Osteocyte (in vitro differentiated cells): Measurements from ENCODE around the gene BICD1. TPM values are rescaled to one million over a fixed set of nuclear protein-coding genes. Genes with fewer than 3 reads are reported as not detected.

Experiments
- DNase-seq: peaks from one replicate; pipeline ENCODE4 v3.0.0; 2021; ENCODE audit warnings: mixed read lengths; ENCODE audit not compliant: unreplicated experiment; ENCODE audit errors: extremely low spot score
- H3K27ac Mint-ChIP-seq: one replicate; pipeline ENCODE4 v1.8.0; 2021; ENCODE audit warnings: mild to moderate bottlenecking, mixed read lengths; ENCODE audit not compliant: unreplicated experiment
- H3K27me3 Mint-ChIP-seq: one replicate; pipeline ENCODE4 v1.8.0; 2021; ENCODE audit warnings: mixed read lengths; ENCODE audit not compliant: unreplicated experiment
- H3K36me3 Mint-ChIP-seq: one replicate; pipeline ENCODE4 v1.8.0; 2021; ENCODE audit warnings: mixed read lengths; ENCODE audit not compliant: unreplicated experiment
- H3K4me1 Mint-ChIP-seq: one replicate; pipeline ENCODE4 v1.8.0; 2021; ENCODE audit warnings: mixed read lengths; ENCODE audit not compliant: unreplicated experiment
- H3K4me3 Mint-ChIP-seq: one replicate; pipeline ENCODE4 v1.8.0; 2021; ENCODE audit warnings: mild to moderate bottlenecking, moderate library complexity, mixed read lengths; ENCODE audit not compliant: unreplicated experiment
- H3K9me3 Mint-ChIP-seq: one replicate; pipeline ENCODE4 v1.8.0; 2021; ENCODE audit warnings: mixed read lengths; ENCODE audit not compliant: unreplicated experiment
- total RNA-seq: library from RNA; stranded (reverse); gene quantifications from 2 replicates; pipeline ENCODE4 v1.2.1, GENCODE V29; 2021
- TF ChIP-seq, protein P1 (sequence below): fragments of 200-600 bp; sonication (generic); IDR thresholded peaks from 2 replicates; pipeline ENCODE4 v1.5.0; 2021; ENCODE audit warnings: antibody characterized with exemption, mild to moderate bottlenecking, moderate library complexity

Gene BICD1
- total RNA-seq, 1 donor from 2014 or later = 47.6 TPM

DNA sequence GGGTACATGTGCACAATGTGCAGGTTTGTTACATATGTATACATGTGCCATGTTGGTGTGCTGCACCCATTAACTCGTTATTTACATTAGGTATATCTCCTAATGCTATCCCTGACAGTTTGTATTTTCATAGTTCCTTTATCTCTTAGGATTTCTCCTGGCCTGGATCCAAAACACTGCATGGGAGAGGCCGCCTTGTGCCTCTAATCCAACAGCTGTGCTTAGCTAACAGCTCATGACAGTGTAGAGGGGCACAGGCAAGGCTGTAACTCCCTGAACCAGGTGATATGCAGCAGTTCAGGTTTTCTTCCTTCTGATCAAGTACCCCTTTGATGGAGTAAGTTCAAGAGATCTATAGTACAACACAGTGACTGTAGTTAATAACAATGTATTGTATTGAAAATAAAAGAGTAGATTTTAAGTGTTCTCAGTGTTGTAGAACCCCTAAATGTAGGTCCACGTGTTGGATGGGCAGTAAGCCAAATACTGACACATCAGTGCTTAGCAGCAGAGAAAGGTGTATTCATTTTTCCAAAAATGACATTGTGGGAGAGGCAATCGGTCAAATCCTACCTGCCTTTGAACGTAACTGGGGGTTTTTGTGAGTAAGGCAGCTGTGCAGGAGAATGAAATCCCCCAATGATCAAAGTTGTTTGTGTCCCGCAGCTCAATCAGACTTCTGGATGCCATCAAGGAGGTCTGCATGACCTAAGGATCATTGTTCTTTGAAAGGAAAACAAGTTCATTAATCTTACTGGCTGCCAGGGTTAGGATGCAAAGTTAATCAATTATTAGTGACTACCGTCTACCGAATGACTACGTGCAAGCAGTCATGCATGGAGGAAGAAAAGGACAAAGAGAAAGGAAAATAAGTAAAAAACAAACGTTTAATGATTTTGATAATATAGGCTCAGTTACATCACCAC, 203.4 kb downstream of the BICD1 start:
- no peak for DNase-seq
- Mint-ChIP-seq H3K4me3 (no peak overlapping the region), H3K27me3 (no peaks in the 10 kb centered on the region), H3K27ac (no peak overlapping the region), H3K9me3 (no peaks in the 10 kb centered on the region), H3K36me3 (peaks cover 10% of the 10 kb centered on the region), H3K4me1 (peaks cover 7% of the 10 kb centered on the region)
- TF ChIP-seq, protein P1, sequence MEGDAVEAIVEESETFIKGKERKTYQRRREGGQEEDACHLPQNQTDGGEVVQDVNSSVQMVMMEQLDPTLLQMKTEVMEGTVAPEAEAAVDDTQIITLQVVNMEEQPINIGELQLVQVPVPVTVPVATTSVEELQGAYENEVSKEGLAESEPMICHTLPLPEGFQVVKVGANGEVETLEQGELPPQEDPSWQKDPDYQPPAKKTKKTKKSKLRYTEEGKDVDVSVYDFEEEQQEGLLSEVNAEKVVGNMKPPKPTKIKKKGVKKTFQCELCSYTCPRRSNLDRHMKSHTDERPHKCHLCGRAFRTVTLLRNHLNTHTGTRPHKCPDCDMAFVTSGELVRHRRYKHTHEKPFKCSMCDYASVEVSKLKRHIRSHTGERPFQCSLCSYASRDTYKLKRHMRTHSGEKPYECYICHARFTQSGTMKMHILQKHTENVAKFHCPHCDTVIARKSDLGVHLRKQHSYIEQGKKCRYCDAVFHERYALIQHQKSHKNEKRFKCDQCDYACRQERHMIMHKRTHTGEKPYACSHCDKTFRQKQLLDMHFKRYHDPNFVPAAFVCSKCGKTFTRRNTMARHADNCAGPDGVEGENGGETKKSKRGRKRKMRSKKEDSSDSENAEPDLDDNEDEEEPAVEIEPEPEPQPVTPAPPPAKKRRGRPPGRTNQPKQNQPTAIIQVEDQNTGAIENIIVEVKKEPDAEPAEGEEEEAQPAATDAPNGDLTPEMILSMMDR = no peak

DNA sequence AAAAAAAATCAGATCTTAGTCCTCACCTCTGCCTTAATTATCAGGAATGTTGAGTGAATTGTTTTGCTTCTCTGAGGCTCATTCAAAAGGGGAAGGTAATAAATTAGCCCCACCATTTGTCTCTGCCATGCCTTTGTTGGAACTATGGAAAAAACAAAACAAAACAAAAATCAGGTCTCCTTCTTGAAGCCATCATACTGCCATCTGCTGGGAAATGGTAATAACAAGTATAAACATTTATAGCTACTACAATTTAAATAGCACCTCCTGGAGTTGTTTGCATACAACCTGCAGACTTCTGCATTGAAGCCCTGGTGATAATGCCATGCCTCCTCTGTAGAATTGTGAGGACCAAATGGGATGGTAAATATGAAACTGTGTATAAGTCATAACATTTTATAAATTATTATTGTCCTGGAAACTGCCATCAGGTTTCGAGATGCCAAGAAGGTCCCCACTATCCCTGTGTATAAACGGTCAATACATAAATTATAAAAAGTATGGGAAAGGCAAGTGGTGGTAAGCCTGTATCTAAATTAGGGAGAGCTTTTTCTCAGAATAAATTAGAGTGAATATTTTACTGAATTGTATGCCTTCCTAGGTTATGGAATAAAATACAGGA, 205.5 kb downstream of the BICD1 start:
- H3K4me1 Mint-ChIP-seq = peaks cover 7% of the 10 kb centered on the region
- TF ChIP-seq, protein P1 = peak; percentile 78
- no peaks in the 10 kb centered on the region for H3K9me3 Mint-ChIP-seq
- no peaks in the 10 kb centered on the region for H3K27me3 Mint-ChIP-seq
- H3K4me3 Mint-ChIP-seq = no peak overlapping the region
- DNase-seq = no peak
- H3K27ac Mint-ChIP-seq = peak overlapping the region; percentile 29
- H3K36me3 Mint-ChIP-seq = peaks cover 3% of the 10 kb centered on the region

DNA sequence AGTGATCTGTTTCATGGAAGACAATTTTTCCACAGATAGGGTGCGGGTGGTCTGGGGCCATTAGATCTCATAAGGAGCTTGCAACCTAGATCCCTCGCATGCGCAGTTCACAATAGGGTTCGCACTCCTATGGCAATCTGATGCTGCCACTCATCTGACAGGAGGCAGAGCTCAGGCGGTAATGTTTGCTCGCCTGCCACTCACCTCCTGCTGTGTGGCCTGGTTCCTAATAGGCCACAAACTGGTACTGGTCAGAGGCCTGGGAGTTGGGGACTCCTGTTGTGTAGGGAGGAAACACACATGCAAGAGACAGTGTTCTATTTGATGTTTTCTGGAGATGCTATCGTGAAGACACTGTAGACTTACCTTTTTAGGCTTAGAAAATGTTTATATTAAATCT, 215.7 kb downstream of the BICD1 start:
- H3K4me1 Mint-ChIP-seq = peaks cover 4% of the 10 kb centered on the region

DNA sequence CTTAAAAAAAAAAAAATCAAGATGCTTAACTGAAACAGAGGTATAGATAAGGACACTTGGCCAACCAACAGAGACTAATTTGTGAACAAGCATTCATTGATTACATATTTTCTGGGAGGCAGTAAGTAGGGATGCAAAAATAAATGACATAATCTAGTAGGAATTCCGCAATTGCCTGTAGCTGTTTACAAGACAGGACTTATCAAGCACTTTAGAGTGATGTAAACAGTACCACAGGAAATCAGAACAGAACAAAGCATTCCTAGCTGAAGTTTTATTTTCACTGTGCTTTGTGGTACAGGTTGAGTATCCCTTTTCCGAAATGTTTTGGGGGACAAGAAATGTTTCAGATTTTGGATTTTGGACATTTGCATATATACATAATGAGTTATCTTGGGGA, 224.5 kb downstream of the BICD1 start:
- H3K4me1 Mint-ChIP-seq = peaks cover 7% of the 10 kb centered on the region
- H3K4me3 Mint-ChIP-seq = no peak overlapping the region
- peaks cover 17% of the 10 kb centered on the region for H3K36me3 Mint-ChIP-seq
- DNase-seq = no peak
- no peaks in the 10 kb centered on the region for H3K9me3 Mint-ChIP-seq
- no peak overlapping the region for H3K27ac Mint-ChIP-seq
- TF ChIP-seq, protein P1 = no peak
- H3K27me3 Mint-ChIP-seq = no peaks in the 10 kb centered on the region

More for the DNA sequence above, 215.7 kb downstream of the BICD1 start:
- no peaks in the 10 kb centered on the region for H3K9me3 Mint-ChIP-seq
- no peaks in the 10 kb centered on the region for H3K27me3 Mint-ChIP-seq
- H3K36me3 Mint-ChIP-seq = peaks cover 2% of the 10 kb centered on the region
- TF ChIP-seq, protein P1 = no peak
- DNase-seq = no peak
- no peak overlapping the region for H3K4me3 Mint-ChIP-seq
- no peak overlapping the region for H3K27ac Mint-ChIP-seq

DNA sequence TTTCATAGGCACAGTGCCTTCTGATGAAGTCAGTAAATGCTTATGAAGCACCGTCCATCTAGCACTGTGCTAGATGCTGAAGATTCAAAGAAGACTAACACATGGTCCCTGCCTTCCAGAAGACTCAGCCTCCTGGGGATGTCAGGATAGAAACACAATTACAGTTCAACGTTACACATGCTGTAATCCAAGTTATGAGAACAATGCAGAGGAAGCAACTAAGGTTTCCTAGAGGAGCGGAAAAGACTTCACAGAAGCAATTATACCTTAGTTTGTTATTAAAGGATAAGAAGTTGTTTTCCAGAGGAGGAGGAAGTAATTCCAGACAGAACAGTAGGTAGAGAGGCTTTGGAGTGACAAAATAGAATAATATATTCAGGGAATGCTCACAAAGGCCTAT, 225.8 kb downstream of the BICD1 start:
- Mint-ChIP-seq H3K27ac (no peak overlapping the region), H3K4me1 (peaks cover 7% of the 10 kb centered on the region), H3K9me3 (no peaks in the 10 kb centered on the region), H3K27me3 (no peaks in the 10 kb centered on the region), H3K36me3 (peaks cover 16% of the 10 kb centered on the region), H3K4me3 (no peak overlapping the region)
- DNase-seq = no peak
- TF ChIP-seq, protein P1 = no peak
